ENCODE data around the gene NHLRC4.

NHLRC4 gene

DNA sequence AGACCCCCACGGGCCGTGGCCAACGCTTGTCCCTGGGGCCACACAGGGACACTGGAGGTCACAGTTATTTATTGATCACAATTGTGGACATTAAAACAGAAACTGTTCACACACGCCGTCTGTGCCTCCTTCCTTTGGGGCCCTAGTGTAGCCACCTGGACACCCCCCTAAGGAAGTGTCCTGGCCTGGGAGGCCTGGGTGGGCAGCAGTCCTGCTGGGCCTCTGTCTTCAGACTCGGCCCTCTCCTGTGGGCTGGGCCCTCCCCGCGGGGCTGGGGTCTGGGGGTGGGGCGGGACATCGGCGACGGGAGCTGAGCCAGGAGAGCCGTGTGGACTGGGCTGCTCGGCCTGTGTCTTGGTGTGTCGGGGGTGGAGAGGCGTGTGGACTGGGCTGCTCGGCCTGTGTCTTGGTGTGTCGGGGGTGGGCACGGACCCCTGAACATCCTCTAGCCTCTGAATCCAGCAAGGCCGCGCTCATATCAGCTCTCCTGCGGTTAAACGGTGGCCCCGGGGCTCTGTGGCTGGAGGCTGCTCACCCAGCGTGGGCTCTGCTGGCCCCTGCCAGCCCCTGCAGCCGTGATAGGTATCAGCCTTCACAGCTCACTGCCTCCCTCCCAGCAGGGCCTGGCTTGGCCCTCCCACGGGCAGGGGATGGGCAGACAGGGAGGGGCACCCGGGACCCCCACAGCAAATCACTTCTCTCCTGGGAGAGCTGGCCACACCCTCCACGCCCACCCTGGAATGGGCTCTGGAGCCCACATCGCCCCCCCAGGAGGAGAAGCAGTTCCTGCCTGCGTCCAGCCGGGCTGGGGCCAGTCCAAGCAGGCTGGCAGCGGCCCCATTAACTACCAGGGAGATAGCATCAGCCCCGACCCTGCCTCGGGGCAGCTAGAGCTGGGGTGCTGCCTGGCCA, 1.1 kb upstream of the NHLRC4 start:
- no peak for DNase-seq (ENCODE audit: low spot score)

DNA sequence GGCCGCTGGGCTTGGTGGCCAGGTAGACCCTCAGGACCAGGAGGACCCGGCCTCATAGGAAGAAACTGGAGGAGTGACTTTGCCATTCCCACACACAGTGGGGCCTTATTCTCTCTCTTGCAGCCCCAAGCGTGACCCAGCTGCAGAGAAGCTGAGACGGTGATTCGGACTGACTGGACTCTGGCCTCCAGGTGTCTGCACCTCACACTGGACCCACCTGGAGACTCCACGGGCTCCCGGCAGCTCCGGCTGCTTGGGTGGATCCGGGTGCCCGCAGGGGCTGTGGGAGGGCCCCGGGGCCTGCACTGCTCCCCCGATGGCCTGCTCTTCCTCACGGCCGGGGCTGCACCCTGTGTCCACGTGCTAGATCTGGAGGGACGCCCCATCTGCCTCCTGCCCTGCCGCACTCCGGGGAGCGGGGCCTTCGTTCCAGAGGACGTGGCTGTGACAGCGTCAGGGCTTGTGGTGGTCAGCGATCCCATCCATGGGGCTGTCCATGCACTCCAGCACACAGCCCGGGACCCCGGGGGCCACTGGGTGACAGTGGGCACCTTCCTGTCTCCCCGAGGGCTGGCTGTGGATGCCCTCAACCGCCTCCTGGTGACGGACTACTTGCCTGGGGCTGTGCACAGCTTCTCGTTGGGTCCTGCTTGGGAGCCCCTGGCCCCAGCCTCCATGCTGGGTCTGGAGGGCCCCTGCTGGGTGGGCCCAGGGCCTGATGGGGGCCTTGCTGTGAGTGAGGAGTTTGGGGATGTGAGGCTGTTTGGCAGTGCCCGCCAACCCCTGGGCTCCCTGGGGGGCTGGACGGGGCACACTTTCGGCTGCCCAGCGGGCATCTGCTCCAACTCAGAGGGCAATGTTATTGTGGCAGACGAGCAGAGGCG, 810 bp downstream of the NHLRC4 start:
- DNase-seq (ENCODE audit: low spot score): no peak

DNA sequence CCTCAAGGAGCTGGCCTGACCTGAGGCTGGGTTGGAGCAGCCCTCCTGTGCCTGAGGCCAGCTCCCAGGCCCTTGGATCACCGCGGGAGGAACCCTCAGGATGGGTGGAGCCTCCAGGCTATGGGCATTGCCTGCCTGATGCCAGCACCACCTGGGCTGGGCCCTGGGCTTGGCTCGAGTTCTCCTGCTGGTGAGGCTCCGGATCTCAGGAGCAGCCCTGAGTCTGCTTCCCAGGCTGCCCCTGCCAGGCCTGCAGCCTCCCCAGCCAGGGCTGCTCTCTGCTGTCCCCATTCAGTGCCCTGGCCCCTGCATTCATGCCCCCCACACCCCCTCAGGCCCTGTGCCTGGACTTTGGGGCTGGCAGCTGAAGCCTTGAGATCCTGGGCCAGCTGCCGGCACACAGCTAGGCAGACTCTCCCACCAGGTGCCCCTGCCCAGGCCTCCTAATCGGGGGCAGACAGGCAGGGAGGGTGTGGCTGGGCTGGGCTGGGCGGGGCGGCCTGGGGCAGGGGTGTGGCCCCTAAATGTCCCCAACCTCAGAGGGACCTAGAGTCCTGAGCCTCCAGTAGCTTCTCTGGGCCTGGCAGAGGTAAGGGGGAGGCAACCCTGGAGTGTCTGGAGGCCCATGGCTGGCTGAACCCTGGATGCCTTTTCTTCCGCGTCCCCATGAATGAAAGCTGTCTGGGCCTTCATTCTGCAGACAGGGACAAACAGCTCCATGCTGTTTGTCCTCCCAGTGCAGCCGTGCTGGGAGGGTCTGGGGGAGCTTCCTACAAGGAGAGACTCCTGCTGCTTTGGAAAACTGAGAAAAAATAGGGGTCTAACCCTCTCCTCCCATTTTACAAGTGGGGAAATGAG, 1.8 kb downstream of the NHLRC4 start:
- DNase-seq (ENCODE audit: low spot score): no peak

DNA sequence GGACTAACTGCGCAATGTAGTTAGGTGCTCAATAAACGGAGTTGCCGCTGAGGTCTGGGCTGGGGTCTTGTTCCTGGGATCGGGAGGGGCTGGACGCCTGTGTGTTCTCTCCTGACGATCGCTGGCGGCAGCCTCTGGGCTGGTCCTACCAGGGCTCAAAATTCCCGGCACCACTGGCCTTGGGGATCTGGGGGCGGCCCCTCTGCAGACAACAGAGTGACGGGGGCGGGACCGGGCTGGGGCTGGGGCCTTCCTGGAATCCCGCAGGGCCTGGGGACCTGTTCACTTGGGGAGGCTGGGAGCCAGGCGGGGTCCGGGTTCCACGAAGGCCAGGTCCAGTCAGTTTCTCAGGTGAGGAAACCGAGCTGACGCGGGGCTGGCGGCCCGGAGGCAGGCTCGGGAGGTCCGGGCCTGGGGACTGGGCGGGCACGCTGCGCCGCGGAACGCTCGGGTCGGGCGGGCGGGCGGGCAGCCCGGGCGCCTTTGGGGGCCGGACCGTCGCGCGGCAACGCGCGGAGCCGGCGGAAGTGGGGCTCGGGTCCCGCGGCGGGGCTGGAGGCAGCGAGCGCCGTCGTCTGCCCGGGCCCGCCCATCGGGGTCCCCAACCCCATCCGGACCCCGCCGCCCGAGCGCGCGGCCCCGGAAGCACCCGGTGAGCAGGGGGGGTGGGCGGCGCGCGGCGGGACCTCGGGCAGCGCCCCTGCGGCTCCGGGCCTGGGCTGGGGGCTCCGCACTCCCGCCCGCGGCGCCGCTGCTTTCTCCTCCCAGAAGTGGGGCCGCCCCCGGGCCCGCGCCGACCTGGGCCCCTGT, 2.8 kb downstream of the NHLRC4 start, which contains the start of gene PIGQ:
Gene PIGQ, plus strand, starts transcription at position 524 of the 810 bp plus-strand sequence. CDS start 4,107 bp downstream, outside the sequence.
- peak; percentile 89 for DNase-seq (ENCODE audit: low spot score)

DNA sequence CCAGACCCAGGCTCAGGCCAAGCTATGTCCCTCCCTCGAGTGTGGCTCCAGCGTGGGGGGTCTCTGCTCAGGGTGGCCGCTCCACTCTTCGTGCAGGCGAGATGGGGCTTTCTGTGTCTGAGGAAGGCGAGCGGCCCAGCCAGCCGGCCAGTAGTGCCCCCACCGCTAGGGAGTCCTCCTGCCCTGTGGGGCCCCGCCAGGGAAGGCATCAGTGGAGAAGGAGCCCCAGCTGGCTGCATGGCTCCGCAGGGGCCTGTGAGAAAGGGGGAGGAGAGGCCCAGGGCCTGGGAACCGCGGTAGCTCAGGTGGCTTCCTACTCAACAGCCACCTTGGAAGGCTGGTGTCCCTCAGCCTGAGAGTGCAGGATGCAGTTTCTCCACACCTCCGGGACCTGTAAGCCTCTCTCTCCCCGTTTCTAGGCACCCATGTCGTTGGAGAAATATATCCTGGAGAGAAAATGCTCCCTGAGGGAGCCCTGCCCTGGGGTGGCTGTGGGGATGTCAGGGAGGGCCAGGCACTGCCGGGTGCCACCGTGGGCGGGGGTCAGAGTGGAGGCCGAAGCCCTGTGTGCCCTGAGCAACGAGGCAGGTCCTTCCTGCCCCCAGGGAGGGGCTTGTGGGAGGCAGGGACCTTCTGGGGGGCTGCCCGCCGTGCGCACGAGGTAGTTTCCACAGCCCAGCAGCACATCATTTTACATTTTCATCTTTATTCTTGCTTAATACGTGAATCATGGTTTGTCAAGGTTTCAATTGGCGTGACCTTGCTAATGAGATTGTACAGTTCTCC, 6.3 kb downstream of the NHLRC4 start:
- DNase-seq (ENCODE audit: low spot score): no peak

DNA sequence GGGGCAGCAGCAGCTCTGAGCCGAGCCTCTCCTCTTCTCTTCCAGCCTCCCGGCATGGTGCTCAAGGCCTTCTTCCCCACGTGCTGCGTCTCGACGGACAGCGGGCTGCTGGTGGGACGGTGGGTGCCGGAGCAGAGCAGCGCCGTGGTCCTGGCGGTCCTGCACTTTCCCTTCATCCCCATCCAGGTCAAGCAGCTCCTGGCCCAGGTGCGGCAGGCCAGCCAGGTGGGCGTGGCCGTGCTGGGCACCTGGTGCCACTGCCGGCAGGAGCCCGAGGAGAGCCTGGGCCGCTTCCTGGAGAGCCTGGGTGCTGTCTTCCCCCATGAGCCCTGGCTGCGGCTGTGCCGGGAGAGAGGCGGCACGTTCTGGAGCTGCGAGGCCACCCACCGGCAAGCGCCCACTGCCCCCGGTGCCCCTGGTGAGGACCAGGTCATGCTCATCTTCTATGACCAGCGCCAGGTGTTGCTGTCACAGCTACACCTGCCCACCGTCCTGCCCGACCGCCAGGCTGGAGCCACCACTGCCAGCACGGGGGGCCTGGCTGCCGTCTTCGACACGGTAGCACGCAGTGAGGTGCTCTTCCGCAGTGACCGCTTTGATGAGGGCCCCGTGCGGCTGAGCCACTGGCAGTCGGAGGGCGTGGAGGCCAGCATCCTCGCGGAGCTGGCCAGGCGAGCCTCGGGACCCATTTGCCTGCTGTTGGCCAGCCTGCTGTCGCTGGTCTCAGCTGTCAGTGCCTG, 7.4 kb downstream of the NHLRC4 start:
- DNase-seq (ENCODE audit: low spot score): no peak

DNA sequence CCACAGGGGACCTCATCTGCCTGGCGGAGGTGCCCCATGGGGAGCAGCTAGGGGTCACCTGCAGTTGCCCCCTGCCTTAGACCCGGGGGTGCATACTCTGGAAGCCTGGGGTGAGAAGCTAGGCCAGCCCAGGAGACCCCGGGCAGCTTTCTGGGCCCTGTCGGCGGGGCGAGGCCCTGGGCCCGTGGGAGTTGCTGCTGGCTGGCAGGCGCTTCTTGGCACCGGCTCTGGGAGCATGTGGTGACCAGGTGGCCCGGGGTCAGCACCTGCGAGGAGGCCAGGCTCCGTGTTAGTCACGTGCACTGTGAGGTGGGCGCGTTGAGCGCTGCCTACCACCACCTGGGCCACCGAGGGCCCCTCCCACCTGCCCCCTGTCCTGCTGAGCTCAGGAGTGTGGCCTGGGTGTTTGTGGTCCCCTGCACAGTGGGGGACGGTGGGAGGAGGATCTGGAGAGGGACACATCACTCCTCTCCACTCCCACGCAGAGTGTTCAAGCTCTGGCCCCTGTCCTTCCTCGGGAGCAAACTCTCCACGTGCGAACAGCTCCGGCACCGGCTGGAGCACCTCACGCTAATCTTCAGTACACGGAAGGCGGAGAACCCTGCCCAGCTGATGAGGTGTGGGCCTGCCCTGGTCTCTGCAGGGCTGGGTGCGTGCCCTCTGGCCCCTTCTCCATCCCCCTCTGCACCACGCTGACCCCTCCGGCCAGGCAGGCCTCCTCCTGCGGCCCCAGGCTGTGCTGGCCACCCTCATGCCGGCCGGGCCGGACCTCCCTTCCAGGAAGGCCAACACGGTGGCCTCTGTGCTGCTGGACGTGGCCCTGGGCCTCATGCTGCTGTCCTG, 8.8 kb downstream of the NHLRC4 start:
- no peak for DNase-seq (ENCODE audit: low spot score)

DNA sequence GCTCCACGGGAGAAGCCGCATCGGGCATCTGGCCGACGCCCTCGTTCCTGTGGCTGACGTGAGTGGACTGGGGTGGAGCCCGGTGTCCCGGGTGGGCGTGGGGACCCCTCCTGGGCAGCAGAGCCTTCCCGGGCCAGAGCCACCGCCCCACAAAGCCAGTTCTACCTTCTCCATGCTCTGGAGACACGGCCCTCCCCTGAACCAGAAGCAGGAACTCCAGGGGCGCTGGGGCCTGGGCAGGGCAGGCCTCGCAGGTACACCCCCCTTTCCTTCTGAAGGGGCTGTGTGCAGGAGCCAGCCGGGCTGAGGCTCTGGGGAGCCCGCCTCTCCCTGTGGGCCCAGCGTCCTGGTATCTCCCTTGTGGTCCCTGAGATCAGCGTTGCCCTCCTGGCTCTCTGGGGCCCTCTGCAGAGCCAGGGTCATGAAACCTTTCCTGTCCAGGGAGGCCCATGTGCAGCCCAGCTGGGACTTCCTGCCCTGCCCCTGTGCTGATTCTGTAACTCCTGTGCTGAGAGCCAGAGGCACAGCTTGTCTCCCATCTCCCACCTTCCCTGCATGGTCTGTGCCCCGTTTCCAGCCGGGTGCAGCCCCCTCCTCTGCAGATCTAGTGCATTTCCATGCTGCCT, 9.5 kb downstream of the NHLRC4 start:
- DNase-seq (ENCODE audit: low spot score): no peak

DNA sequence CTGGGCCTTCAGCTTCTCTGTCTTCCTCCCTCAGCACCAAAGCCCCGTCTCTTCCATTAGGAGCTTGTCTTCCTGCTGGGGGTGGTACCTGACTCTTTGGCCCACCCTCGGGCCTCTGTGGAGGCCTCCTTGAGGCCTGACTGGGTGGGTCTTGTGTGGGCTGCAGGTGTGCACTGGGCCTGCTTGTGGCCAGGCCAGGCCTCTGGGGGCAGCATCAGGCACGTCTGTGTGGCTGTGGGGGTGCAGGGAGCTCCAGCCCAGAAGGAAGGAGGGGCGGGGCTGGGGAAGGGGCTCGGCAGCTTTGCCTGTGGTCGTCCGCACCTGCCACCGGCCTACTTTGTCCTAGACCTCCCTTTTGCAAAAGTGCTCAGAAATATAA, 10.0 kb downstream of the NHLRC4 start:
- DNase-seq (ENCODE audit: low spot score): no peak

DNA sequence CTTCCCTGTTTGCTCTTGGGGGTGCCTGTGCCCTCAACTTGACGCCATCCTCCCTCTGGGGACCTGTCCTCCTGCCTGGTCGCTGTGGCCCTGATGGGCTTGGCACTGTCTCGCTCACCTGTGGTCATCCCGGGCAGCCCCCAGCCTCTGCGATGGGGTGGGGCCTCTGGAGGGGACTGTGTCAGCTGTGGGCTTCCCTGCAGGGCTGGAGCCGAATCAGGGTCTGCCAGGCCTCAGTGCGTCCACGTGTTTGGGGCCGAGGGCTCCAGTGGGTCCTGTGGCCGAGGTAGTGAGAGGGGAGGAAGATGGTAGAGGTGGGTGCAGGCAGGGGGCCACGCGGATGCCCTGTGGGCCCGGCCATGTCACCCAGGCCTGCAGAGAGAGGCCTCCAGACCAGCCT, 11.0 kb downstream of the NHLRC4 start:
- no peak for DNase-seq (ENCODE audit: low spot score)

DNA sequence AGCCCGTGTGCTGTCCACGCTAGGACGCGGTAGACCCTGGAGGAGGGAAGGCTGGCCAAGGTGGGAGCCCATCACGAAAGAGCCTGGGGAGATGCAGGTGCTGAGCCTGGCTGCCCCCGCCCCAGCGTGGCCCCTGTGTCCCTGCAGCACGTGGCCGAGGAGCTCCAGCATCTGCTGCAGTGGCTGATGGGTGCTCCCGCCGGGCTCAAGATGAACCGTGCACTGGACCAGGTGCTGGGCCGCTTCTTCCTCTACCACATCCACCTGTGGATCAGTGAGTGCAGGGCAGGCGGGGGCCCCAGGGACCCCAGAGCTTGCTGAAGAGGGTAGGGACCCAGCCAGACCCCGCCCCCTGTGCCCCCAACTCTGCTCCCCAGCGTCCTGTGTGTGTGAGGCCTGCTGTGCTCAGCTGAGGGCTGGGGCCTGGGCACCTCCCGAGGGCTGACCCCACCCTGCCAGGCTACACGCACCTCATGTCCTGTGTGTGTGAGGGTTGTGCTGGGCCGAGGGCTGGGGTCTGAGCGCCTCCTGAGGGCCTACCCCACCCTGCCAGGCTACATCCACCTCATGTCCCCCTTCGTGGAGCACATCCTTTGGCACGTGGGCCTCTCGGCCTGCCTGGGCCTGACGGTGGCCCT, 11.5 kb downstream of the NHLRC4 start:
- DNase-seq (ENCODE audit: low spot score): no peak

DNA sequence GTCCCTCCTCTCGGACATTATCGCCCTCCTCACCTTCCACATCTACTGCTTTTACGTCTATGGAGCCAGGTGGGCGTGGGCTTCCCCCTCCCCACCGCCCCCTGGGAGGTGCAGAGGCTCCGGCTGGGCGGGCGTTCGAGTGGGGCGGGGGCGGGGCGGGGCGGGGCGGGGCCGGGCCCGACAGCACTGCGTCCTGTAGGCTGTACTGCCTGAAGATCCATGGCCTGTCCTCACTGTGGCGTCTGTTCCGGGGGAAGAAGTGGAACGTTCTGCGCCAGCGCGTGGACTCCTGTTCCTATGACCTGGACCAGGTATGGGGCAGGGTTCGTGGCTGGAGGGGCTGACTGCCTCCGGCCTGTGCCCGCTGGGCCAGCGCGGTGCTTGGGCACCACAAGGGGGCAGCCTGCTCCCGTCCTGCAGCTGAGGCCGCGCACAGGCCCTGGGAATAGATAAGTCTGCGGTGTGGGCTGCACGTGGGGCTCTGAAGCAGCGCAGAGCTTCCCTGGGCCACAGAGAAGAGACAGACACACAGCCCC, 12.1 kb downstream of the NHLRC4 start:
- DNase-seq (ENCODE audit: low spot score): peak; percentile 54

DNA sequence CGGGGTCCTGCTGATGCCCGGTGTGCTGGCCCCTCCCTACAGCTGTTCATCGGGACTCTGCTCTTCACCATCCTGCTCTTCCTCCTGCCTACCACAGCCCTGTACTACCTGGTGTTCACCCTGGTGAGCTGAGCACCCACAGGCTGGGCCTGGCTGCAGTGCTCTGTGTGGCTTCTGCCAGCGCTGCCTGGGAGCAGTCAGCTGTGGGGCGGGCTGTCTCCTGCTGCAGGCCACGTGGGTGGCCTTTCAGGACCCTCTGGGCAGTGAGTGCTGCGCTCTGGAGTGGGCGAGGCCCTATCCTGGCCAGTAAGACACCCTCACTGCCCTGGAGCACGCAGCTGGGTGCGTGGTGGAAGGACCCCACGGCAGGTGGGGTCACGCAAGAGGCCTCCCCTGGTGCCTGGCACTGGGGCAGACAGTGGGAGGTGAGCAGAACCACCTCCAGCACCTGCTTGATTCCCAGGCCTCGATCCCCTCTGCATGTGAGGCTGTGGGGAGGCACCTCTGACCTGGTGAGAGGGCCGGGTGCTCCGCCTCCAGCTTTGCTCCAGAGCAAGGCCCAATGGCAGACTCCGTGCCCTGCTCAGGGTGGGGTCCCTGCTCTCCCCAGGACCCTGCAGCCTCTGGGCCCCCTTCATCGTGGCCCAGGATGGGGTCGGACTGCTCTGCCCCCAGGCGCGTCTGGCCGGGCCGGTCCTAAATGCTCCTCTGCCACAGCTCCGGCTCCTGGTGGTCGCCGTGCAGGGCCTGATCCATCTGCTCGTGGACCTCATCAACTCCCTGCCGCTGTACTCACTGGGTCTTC, 13.5 kb downstream of the NHLRC4 start:
- DNase-seq (ENCODE audit: low spot score): no peak

DNA sequence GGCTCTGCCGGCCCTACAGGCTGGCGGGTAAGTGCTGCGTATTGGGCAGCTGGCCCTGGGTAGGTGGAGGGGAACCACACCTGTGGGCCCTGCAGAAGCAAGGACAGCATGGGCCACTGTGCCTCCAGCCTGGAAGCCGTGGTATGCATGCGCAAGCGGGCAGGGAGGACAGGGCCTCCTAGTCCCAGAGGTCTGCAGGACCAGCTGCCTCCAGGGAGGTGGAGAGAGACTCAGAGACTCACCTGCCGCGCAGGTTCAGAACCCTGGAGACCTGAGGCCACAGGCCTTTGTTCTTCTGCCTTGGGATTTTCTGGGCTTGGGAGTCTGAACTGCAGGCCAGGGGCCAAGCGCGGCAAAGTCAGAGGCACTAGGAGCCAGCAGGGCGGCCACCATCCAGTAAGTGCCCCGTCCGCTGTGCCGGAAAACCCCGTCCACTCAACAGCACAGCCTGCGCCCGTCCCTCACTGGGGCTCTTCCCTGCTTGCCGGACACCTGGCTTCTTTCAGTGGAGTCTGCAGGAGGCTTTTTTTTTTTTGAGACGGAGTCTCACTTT, 14.2 kb downstream of the NHLRC4 start:
- DNase-seq (ENCODE audit: low spot score): no peak

DNA sequence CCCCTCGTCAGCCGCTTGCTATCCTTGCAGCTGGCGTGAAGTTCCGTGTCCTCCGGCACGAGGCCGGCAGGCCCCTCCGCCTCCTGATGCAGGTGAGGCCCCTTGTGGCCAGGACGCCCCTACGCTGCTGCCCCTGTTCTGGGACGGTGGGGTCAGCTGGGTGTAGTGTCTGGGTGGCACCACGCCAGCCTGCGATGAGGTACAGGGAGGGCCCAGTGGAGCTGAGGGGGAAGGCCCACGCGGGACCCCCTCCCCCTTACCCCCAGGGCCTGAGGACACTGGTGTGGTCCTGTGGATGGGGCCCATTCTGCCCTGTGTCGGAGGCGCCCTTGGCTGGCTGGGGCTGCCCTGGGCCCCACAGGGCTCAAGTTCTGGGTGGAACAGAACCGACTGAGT, 15.4 kb downstream of the NHLRC4 start:
- DNase-seq (ENCODE audit: low spot score): no peak
